ENCODE data around the gene BUD31.
"Not testable (repeated sequence)": the region's sequence is repeated elsewhere in the genome, so short reads cannot be mapped to it uniquely, and the experiment has no call there.

BUD31 gene

DNA sequence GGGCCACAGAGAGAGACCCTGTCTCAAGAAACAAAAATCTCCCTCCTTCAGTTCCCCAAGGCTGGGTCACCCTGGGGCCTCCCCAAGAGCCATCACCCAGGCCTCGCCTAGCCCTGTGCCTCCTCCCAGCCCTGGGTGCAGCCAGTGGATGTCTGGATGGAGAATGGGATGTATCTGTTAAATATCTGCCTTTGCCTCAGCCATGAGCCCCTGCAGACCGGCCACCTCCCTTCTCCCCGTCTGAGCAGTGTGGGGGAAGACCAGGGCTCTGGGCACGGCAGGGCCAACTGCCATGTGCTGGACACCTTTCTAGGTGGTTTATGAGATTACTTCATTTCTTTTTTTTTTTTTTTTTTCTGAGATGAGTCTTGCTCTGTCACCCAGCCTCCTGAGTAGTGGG lies 24.2 kb upstream of the BUD31 start:
- H4K8ac ChIP-seq (ENCODE audit: low read depth, low read length), result no peak overlapping the region
- peaks cover 2% of the 10 kb centered on the region for H3K36me3 ChIP-seq (ENCODE audit: control insufficient read depth, insufficient read depth, low read length)
- no peak overlapping the region for H3K23ac ChIP-seq (ENCODE audit: low read length)
- no peak overlapping the region for H4K5ac ChIP-seq (ENCODE audit: low read length)
- H3K79me2 ChIP-seq (ENCODE audit: control insufficient read depth, insufficient read depth, low read length), result peaks cover 11% of the 10 kb centered on the region
- no peak overlapping the region for H2BK5ac ChIP-seq (ENCODE audit: low read length)
- H3K27ac ChIP-seq (ENCODE audit: low read depth, low read length), result no peak overlapping the region
- H2BK120ac ChIP-seq (ENCODE audit: low read depth, low read length), result no peak overlapping the region
- H3K27me3 ChIP-seq (ENCODE audit: insufficient read depth, low read length, poor library complexity), result no peaks in the 10 kb centered on the region
- no peak overlapping the region for H3K9ac ChIP-seq (ENCODE audit: low read length)
- no peak overlapping the region for H2AK5ac ChIP-seq (ENCODE audit: low read length)
- H3K4me2 ChIP-seq (ENCODE audit: low read length), result no peak overlapping the region
- no peak for DNase-seq
- no peak overlapping the region for H2BK15ac ChIP-seq (replicated peaks; ENCODE audit: low read depth)
- peaks cover 4% of the 10 kb centered on the region for H3K4me1 ChIP-seq (ENCODE audit: control insufficient read depth, low read depth, low read length)
- no peak overlapping the region for H3K4ac ChIP-seq (ENCODE audit: low read depth, low read length)
- no peak overlapping the region for H3K18ac ChIP-seq (ENCODE audit: low read length)
- no peak overlapping the region for H3K56ac ChIP-seq (ENCODE audit: low read length)
- no CpG with 5 or more reads among the region's 4 CpGs for WGBS (ENCODE audit: extremely low coverage, insufficient coverage, low lambda C conversion rate)
- no peak overlapping the region for H3K4me3 ChIP-seq (ENCODE audit: low read length)
- H3K79me1 ChIP-seq (ENCODE audit: low read length), result peaks cover 22% of the 10 kb centered on the region

DNA sequence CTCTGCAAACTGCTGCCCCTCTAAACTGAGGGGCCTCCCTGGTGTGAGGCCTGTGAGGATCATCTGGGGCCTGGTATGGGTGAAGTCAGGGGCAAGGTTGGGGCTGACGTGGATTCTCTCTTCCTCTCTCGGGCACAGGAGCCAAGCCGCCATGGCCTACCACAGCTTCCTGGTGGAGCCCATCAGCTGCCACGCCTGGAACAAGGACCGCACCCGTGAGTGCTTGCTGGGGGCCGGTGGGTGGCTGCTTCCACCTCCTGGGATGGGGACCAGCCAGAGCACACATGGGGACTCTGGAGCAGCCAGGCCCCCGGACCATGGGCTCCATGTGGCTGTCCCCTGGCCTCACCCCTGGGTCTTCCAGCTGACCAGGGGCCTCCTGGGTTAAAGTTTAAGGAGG lies 23.2 kb upstream of the BUD31 start:
- Histone ChIP-seq H3K23ac (ENCODE audit: low read length) (no peak overlapping the region), H3K4me2 (ENCODE audit: low read length) (no peak overlapping the region), H3K4ac (ENCODE audit: low read depth, low read length) (no peak overlapping the region), H3K79me2 (ENCODE audit: control insufficient read depth, insufficient read depth, low read length) (peaks cover 8% of the 10 kb centered on the region), H3K79me1 (ENCODE audit: low read length) (peaks cover 16% of the 10 kb centered on the region), H2BK15ac (replicated peaks; ENCODE audit: low read depth) (no peak overlapping the region), H4K5ac (ENCODE audit: low read length) (no peak overlapping the region), H3K27ac (ENCODE audit: low read depth, low read length) (no peak overlapping the region), H4K8ac (ENCODE audit: low read depth, low read length) (no peak overlapping the region), H2AK5ac (ENCODE audit: low read length) (no peak overlapping the region), H2BK5ac (ENCODE audit: low read length) (no peak overlapping the region), H3K9ac (ENCODE audit: low read length) (no peak overlapping the region), H3K4me1 (ENCODE audit: control insufficient read depth, low read depth, low read length) (no peaks in the 10 kb centered on the region), H2BK120ac (ENCODE audit: low read depth, low read length) (no peak overlapping the region), H3K36me3 (ENCODE audit: control insufficient read depth, insufficient read depth, low read length) (peaks cover 2% of the 10 kb centered on the region), H3K18ac (ENCODE audit: low read length) (no peak overlapping the region), H3K4me3 (ENCODE audit: low read length) (no peak overlapping the region), H3K27me3 (ENCODE audit: insufficient read depth, low read length, poor library complexity) (no peaks in the 10 kb centered on the region), H3K56ac (ENCODE audit: low read length) (no peak overlapping the region)
- WGBS (ENCODE audit: extremely low coverage, insufficient coverage, low lambda C conversion rate), result no CpG with 5 or more reads among the region's 8 CpGs
- DNase-seq, result no peak

DNA sequence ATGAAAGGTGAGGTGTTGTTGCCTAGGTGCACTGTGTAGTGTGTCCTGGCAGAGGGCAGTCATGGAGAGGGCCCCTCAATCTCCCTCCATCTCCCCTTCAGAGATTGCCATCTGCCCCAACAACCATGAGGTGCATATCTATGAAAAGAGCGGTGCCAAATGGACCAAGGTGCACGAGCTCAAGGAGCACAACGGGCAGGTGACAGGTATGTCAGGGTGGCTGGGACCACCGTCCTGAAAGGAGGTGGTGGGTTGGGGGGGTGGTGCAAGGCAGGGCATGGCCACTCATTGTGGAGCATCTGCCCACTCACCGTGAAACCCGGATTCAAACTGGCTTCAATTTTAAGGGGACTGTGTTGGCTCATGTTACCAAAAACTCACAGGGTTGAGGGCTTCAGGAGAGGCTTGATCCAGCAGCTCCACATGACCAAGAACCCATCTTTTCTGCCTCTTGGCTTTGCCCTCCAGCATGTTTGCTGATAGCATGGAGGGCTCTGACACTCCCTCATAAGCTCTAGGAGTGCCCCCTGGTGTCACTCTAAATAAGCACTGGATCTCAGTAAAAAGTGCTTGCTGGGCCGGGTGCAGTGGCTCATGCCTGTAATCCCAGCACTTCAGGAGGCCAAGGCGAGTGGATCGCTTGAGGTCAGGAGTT lies 22.1 kb upstream of the BUD31 start:
- no peaks in the 10 kb centered on the region for H3K27me3 ChIP-seq (ENCODE audit: insufficient read depth, low read length, poor library complexity)
- no peak overlapping the region for H2BK5ac ChIP-seq (ENCODE audit: low read length)
- no peak overlapping the region for H4K5ac ChIP-seq (ENCODE audit: low read length)
- H4K8ac ChIP-seq (ENCODE audit: low read depth, low read length), result no peak overlapping the region
- H3K36me3 ChIP-seq (ENCODE audit: control insufficient read depth, insufficient read depth, low read length), result no peaks in the 10 kb centered on the region
- peak; percentile 81 for DNase-seq
- WGBS (ENCODE audit: extremely low coverage, insufficient coverage, low lambda C conversion rate), result no CpG with 5 or more reads among the region's 9 CpGs
- no peak overlapping the region for H3K23ac ChIP-seq (ENCODE audit: low read length)
- H2AK5ac ChIP-seq (ENCODE audit: low read length), result no peak overlapping the region
- no peak overlapping the region for H2BK120ac ChIP-seq (ENCODE audit: low read depth, low read length)
- H3K4me1 ChIP-seq (ENCODE audit: control insufficient read depth, low read depth, low read length), result no peaks in the 10 kb centered on the region
- no peak overlapping the region for H3K56ac ChIP-seq (ENCODE audit: low read length)
- no peak overlapping the region for H3K4ac ChIP-seq (ENCODE audit: low read depth, low read length)
- no peaks in the 10 kb centered on the region for H3K79me2 ChIP-seq (ENCODE audit: control insufficient read depth, insufficient read depth, low read length)
- no peak overlapping the region for H2BK15ac ChIP-seq (replicated peaks; ENCODE audit: low read depth)
- H3K27ac ChIP-seq (ENCODE audit: low read depth, low read length), result no peak overlapping the region
- no peak overlapping the region for H3K4me2 ChIP-seq (ENCODE audit: low read length)
- no peak overlapping the region for H3K9ac ChIP-seq (ENCODE audit: low read length)
- peaks cover 8% of the 10 kb centered on the region for H3K79me1 ChIP-seq (ENCODE audit: low read length)
- no peak overlapping the region for H3K4me3 ChIP-seq (ENCODE audit: low read length)
- H3K18ac ChIP-seq (ENCODE audit: low read length), result no peak overlapping the region

DNA sequence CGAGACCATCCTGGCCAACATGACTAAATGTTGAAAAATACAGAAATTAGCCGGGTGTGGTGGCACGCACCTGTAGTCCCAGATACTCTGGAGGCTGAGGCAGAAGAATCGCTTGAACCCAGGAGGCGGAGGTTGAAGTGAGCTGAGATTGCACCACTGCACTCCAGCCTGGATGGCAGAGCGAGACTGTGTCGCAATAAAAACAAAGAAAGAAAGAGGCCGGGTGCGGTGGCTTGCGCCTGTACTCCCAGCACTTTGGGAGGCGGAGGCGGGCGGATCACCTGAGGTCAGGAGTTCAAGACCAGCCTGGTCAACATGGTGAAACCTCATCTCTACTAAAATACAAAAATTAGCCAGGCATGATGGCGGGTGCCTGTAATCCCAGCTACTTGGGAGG lies 21.5 kb upstream of the BUD31 start:
- not testable (repeated sequence) for H4K8ac ChIP-seq (ENCODE audit: low read depth, low read length); H3K79me2 ChIP-seq (ENCODE audit: control insufficient read depth, insufficient read depth, low read length); H3K36me3 ChIP-seq (ENCODE audit: control insufficient read depth, insufficient read depth, low read length); H2AK5ac ChIP-seq (ENCODE audit: low read length); H3K4me3 ChIP-seq (ENCODE audit: low read length); H3K4ac ChIP-seq (ENCODE audit: low read depth, low read length); H3K56ac ChIP-seq (ENCODE audit: low read length); H3K27me3 ChIP-seq (ENCODE audit: insufficient read depth, low read length, poor library complexity); H2BK15ac ChIP-seq (replicated peaks; ENCODE audit: low read depth); H3K18ac ChIP-seq (ENCODE audit: low read length); DNase-seq; H4K5ac ChIP-seq (ENCODE audit: low read length); H2BK5ac ChIP-seq (ENCODE audit: low read length); H2BK120ac ChIP-seq (ENCODE audit: low read depth, low read length); H3K4me1 ChIP-seq (ENCODE audit: control insufficient read depth, low read depth, low read length); H3K9ac ChIP-seq (ENCODE audit: low read length); H3K4me2 ChIP-seq (ENCODE audit: low read length); H3K23ac ChIP-seq (ENCODE audit: low read length); H3K79me1 ChIP-seq (ENCODE audit: low read length); H3K27ac ChIP-seq (ENCODE audit: low read depth, low read length)
- WGBS (ENCODE audit: extremely low coverage, insufficient coverage, low lambda C conversion rate), result no CpG with 5 or more reads among the region's 14 CpGs

DNA sequence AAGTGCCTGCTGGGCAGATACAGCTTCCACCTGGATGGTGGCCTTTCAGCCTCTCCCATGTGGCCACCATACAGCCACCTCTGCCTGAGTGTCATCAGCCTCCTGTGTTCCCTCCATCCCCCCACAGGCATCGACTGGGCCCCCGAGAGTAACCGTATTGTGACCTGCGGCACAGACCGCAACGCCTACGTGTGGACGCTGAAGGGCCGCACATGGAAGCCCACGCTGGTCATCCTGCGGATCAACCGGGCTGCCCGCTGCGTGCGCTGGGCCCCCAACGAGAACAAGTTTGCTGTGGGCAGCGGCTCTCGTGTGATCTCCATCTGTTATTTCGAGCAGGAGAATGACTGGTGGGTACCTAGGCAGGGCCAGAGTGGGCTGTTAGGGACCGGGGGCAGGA lies 20.9 kb upstream of the BUD31 start:
- H2BK5ac ChIP-seq (ENCODE audit: low read length), result no peak overlapping the region
- no peak overlapping the region for H3K23ac ChIP-seq (ENCODE audit: low read length)
- no peak overlapping the region for H3K27ac ChIP-seq (ENCODE audit: low read depth, low read length)
- H3K79me1 ChIP-seq (ENCODE audit: low read length), result peaks cover 8% of the 10 kb centered on the region
- H3K18ac ChIP-seq (ENCODE audit: low read length), result no peak overlapping the region
- no peaks in the 10 kb centered on the region for H3K4me1 ChIP-seq (ENCODE audit: control insufficient read depth, low read depth, low read length)
- no CpG with 5 or more reads among the region's 20 CpGs for WGBS (ENCODE audit: extremely low coverage, insufficient coverage, low lambda C conversion rate)
- no peaks in the 10 kb centered on the region for H3K27me3 ChIP-seq (ENCODE audit: insufficient read depth, low read length, poor library complexity)
- H4K8ac ChIP-seq (ENCODE audit: low read depth, low read length), result no peak overlapping the region
- H2BK120ac ChIP-seq (ENCODE audit: low read depth, low read length), result no peak overlapping the region
- H3K79me2 ChIP-seq (ENCODE audit: control insufficient read depth, insufficient read depth, low read length), result no peaks in the 10 kb centered on the region
- H2AK5ac ChIP-seq (ENCODE audit: low read length), result no peak overlapping the region
- no peak for DNase-seq
- no peak overlapping the region for H3K56ac ChIP-seq (ENCODE audit: low read length)
- H2BK15ac ChIP-seq (replicated peaks; ENCODE audit: low read depth), result no peak overlapping the region
- no peak overlapping the region for H3K4me3 ChIP-seq (ENCODE audit: low read length)
- no peaks in the 10 kb centered on the region for H3K36me3 ChIP-seq (ENCODE audit: control insufficient read depth, insufficient read depth, low read length)
- H3K4ac ChIP-seq (ENCODE audit: low read depth, low read length), result no peak overlapping the region
- no peak overlapping the region for H3K9ac ChIP-seq (ENCODE audit: low read length)
- no peak overlapping the region for H4K5ac ChIP-seq (ENCODE audit: low read length)
- no peak overlapping the region for H3K4me2 ChIP-seq (ENCODE audit: low read length)

DNA sequence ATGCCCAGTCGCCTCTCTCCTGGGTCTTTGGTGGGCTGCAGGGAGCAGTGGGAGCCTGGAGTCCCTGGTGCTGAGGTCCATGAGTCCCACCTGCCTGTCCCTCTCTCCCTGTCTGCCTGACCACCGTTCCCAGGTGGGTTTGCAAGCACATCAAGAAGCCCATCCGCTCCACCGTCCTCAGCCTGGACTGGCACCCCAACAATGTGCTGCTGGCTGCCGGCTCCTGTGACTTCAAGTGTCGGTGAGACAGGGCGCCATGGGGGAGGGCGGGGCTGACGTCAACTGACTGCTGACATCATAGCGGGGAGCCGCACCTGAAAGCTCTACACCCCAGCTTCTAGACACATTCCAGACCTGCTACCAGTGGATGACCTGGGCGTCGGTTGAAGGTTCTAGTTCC lies 19.0 kb upstream of the BUD31 start:
- Histone ChIP-seq H3K79me1 (ENCODE audit: low read length) (no peaks in the 10 kb centered on the region), H3K9ac (ENCODE audit: low read length) (no peak overlapping the region), H3K18ac (ENCODE audit: low read length) (no peak overlapping the region), H2AK5ac (ENCODE audit: low read length) (no peak overlapping the region), H3K27me3 (ENCODE audit: insufficient read depth, low read length, poor library complexity) (no peaks in the 10 kb centered on the region), H3K23ac (ENCODE audit: low read length) (no peak overlapping the region), H4K8ac (ENCODE audit: low read depth, low read length) (no peak overlapping the region), H3K4me3 (ENCODE audit: low read length) (no peak overlapping the region), H3K27ac (ENCODE audit: low read depth, low read length) (no peak overlapping the region), H2BK15ac (replicated peaks; ENCODE audit: low read depth) (no peak overlapping the region), H2BK120ac (ENCODE audit: low read depth, low read length) (no peak overlapping the region), H3K4me1 (ENCODE audit: control insufficient read depth, low read depth, low read length) (no peaks in the 10 kb centered on the region), H3K56ac (ENCODE audit: low read length) (no peak overlapping the region), H3K36me3 (ENCODE audit: control insufficient read depth, insufficient read depth, low read length) (peaks cover under 1% of the 10 kb centered on the region), H3K79me2 (ENCODE audit: control insufficient read depth, insufficient read depth, low read length) (no peaks in the 10 kb centered on the region), H2BK5ac (ENCODE audit: low read length) (no peak overlapping the region), H3K4me2 (ENCODE audit: low read length) (no peak overlapping the region), H4K5ac (ENCODE audit: low read length) (no peak overlapping the region), H3K4ac (ENCODE audit: low read depth, low read length) (no peak overlapping the region)
- DNase-seq, result no peak
- no CpG with 5 or more reads among the region's 13 CpGs for WGBS (ENCODE audit: extremely low coverage, insufficient coverage, low lambda C conversion rate)

Data from mesendoderm (in vitro differentiated cells).